HG02943 (cell line): ENCODE measurements around the gene KRTAP3-1.

ENCODE experiments used
- ATAC-seq: cut with Tn5 transposase; IDR thresholded peaks from one replicate; pipeline ENCODE4 v1.9.1; 2021; ENCODE audit warnings: mild to moderate bottlenecking, low read depth, moderate library complexity; ENCODE audit not compliant: unreplicated experiment

The KRTAP3-1 gene

GRCh38 chr17:40981115-40981514 is 27.8 kb downstream of the KRTAP3-1 start:
- no peak for ATAC-seq

- no peak for ATAC-seq
Measured at GRCh38 chr17:40980596-40980995, 28.3 kb downstream of the KRTAP3-1 start.

GRCh38 chr17:40980117-40980516 is 28.8 kb downstream of the KRTAP3-1 start:
- no peak for ATAC-seq

GRCh38 chr17:40978575-40979151 is 30.3 kb downstream of the KRTAP3-1 start:
- ATAC-seq, result no peak

GRCh38 chr17:40975516-40975915 is 33.4 kb downstream of the KRTAP3-1 start:
- no peak for ATAC-seq

- no peak for ATAC-seq
Measured at GRCh38 chr17:40974366-40974765, 34.6 kb downstream of the KRTAP3-1 start.

GRCh38 chr17:40967582-40967981 is 41.3 kb downstream of the KRTAP3-1 start:
- no peak for ATAC-seq

- no peak for ATAC-seq
Measured at GRCh38 chr17:40966848-40967247, 42.1 kb downstream of the KRTAP3-1 start, which contains the start of gene KRT39. TSS of gene KRT39 (minus strand) at chr17:40966948. CDS start at chr17:40966856, 92 bp downstream.

GRCh38 chr17:40963838-40964237 is 45.1 kb downstream of the KRTAP3-1 start:
- ATAC-seq, result no peak

GRCh38 chr17:40962059-40962561 is 46.8 kb downstream of the KRTAP3-1 start:
- ATAC-seq, result no peak

GRCh38 chr17:40961591-40961990 is 47.3 kb downstream of the KRTAP3-1 start:
- no peak for ATAC-seq

GRCh38 chr17:40960144-40960543 is 48.8 kb downstream of the KRTAP3-1 start:
- ATAC-seq, result no peak
